T-helper 1 cell treated with Interleukin-12 subunit alpha and Interleukin-12 subunit beta and Interleukin-4 antibody, amounts not matched to agents 30 μg/mL and 1 μg/mL, for 36 hours (primary cell): ENCODE results near the gene SLC22A15.

Source experiments
- H3K27ac Mint-ChIP-seq: one replicate; pipeline ENCODE4 v1.8.0; 2021; ENCODE audit warnings: mild to moderate bottlenecking, mixed read lengths
- H3K27me3 Mint-ChIP-seq: one replicate; pipeline ENCODE4 v1.8.0; 2021; ENCODE audit warnings: low read depth, mixed read lengths
- H3K36me3 Mint-ChIP-seq: one replicate; pipeline ENCODE4 v1.8.0; 2021; ENCODE audit warnings: low read depth, mixed read lengths
- H3K4me1 Mint-ChIP-seq: one replicate; pipeline ENCODE4 v1.8.0; 2021; ENCODE audit warnings: low read depth, mixed read lengths
- H3K4me3 Mint-ChIP-seq: one replicate; pipeline ENCODE4 v1.8.0; 2021; ENCODE audit warnings: mild to moderate bottlenecking, moderate library complexity, mixed read lengths
- H3K9me3 Mint-ChIP-seq: one replicate; pipeline ENCODE4 v1.8.0; 2021; ENCODE audit warnings: mixed read lengths

SLC22A15 gene

GRCh38 chr1:116001739-116002487 is 25.6 kb downstream of the SLC22A15 start:
- peaks cover 38% of the 10 kb centered on the region for H3K9me3 Mint-ChIP-seq
- H3K27me3 Mint-ChIP-seq, result peaks cover 27% of the 10 kb centered on the region
- H3K27ac Mint-ChIP-seq, result no peak overlapping the region
- H3K36me3 Mint-ChIP-seq, result peaks cover 9% of the 10 kb centered on the region
- no peak overlapping the region for H3K4me3 Mint-ChIP-seq
- H3K4me1 Mint-ChIP-seq, result peaks cover 6% of the 10 kb centered on the region

GRCh38 chr1:116002781-116003420 is 26.6 kb downstream of the SLC22A15 start:
- Mint-ChIP-seq H3K36me3 (peaks cover 7% of the 10 kb centered on the region), H3K27me3 (peaks cover 21% of the 10 kb centered on the region), H3K27ac (no peak overlapping the region), H3K4me3 (no peak overlapping the region), H3K4me1 (peaks cover 9% of the 10 kb centered on the region), H3K9me3 (peaks cover 31% of the 10 kb centered on the region)

DNA sequence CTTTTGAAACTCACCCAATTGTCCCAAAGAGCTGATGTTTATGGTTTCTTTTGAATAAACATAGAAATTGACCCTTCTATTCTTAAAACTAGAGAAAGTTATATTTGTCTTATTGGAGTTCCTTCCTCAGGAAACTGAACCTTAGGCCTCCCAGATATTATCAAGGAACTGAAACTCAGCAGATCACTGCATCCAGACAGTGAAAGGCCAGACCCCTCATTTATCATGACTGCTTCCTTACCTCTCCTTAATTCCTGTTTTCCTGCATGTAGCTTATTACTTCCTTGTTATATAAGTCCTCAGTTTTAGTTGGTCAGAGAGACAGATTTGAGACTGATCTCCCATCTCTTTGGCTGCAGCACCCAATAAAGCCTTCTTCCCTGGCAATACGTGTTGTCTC is 27.5 kb downstream of the SLC22A15 start:
- peaks cover under 1% of the 10 kb centered on the region for H3K36me3 Mint-ChIP-seq
- peaks cover 9% of the 10 kb centered on the region for H3K4me1 Mint-ChIP-seq
- no peak overlapping the region for H3K27ac Mint-ChIP-seq
- H3K9me3 Mint-ChIP-seq, result peaks cover 21% of the 10 kb centered on the region
- H3K27me3 Mint-ChIP-seq, result peaks cover 12% of the 10 kb centered on the region
- H3K4me3 Mint-ChIP-seq, result no peak overlapping the region

DNA sequence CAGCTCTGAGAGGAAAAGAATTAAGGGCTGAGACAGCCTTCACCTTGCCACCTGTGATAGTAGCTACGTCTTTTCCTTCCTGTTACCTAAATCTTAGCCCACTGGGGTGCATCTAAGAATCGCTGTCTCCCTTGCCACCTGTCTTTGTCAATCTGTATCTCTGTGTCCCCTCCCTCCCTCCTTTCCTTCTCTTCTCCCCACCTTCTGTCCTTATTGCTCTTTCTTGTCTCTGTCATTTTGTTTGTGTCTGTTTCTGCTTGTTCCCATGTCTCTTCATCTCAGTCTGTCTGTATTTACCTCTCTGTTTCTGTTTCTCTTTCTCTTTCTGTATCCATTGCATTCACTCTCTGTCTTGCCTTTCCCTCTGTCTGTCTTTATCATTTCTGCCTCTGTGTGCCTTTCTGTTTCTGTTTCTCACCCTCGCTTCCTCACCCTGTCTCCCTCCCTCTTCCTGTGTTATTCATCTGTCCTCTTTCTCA is 30.2 kb downstream of the SLC22A15 start:
- peak overlapping the region; percentile 78 for H3K4me3 Mint-ChIP-seq
- peaks cover 9% of the 10 kb centered on the region for H3K4me1 Mint-ChIP-seq
- no peaks in the 10 kb centered on the region for H3K36me3 Mint-ChIP-seq
- H3K27ac Mint-ChIP-seq, result peak overlapping the region; percentile 87
- peaks cover 5% of the 10 kb centered on the region for H3K27me3 Mint-ChIP-seq
- H3K9me3 Mint-ChIP-seq, result peaks cover 3% of the 10 kb centered on the region

GRCh38 chr1:116008656-116009390 is 32.5 kb downstream of the SLC22A15 start:
- peaks cover 9% of the 10 kb centered on the region for H3K4me1 Mint-ChIP-seq
- H3K9me3 Mint-ChIP-seq, result no peaks in the 10 kb centered on the region
- H3K4me3 Mint-ChIP-seq, result no peak overlapping the region
- H3K27ac Mint-ChIP-seq, result no peak overlapping the region
- no peaks in the 10 kb centered on the region for H3K36me3 Mint-ChIP-seq
- H3K27me3 Mint-ChIP-seq, result peaks cover 15% of the 10 kb centered on the region

DNA sequence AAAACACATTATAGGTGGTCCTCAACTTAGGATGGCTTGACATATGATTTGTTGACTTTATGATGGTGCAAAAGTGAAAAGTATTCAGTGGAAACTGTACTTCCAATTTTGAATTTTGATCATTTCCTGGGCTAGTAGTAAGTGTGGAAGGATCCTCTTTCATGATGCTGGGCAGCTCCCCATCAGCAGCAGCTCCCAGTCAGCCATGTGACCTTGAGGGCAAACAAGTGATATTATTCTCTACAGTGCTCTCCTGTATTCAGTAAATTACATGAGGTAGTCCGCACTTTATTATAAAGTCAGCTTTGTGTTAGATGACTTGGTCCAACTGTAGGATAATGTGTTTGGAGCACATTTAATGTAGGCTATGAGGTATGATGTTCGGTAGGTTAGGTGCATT is 36.4 kb downstream of the SLC22A15 start:
- H3K4me3 Mint-ChIP-seq, result no peak overlapping the region
- H3K27ac Mint-ChIP-seq, result no peak overlapping the region
- peaks cover 34% of the 10 kb centered on the region for H3K27me3 Mint-ChIP-seq
- no peaks in the 10 kb centered on the region for H3K9me3 Mint-ChIP-seq
- H3K36me3 Mint-ChIP-seq, result no peaks in the 10 kb centered on the region
- H3K4me1 Mint-ChIP-seq, result no peaks in the 10 kb centered on the region

- no peak overlapping the region for H3K4me3 Mint-ChIP-seq
- no peaks in the 10 kb centered on the region for H3K36me3 Mint-ChIP-seq
- no peaks in the 10 kb centered on the region for H3K4me1 Mint-ChIP-seq
- no peak overlapping the region for H3K27ac Mint-ChIP-seq
- no peaks in the 10 kb centered on the region for H3K9me3 Mint-ChIP-seq
- peaks cover 34% of the 10 kb centered on the region for H3K27me3 Mint-ChIP-seq
Measured at GRCh38 chr1:116015679-116016078, 39.4 kb downstream of the SLC22A15 start.

GRCh38 chr1:116018007-116018406 is 41.7 kb downstream of the SLC22A15 start:
- Mint-ChIP-seq H3K4me3 (no peak overlapping the region), H3K9me3 (no peaks in the 10 kb centered on the region), H3K27me3 (peaks cover 22% of the 10 kb centered on the region), H3K27ac (no peak overlapping the region), H3K4me1 (no peaks in the 10 kb centered on the region), H3K36me3 (no peaks in the 10 kb centered on the region)

GRCh38 chr1:116019653-116020253 is 43.4 kb downstream of the SLC22A15 start:
- no peak overlapping the region for H3K4me3 Mint-ChIP-seq

GRCh38 chr1:116020668-116021272 is 44.5 kb downstream of the SLC22A15 start:
- Mint-ChIP-seq H3K36me3 (no peaks in the 10 kb centered on the region), H3K4me1 (no peaks in the 10 kb centered on the region), H3K27me3 (peaks cover 10% of the 10 kb centered on the region), H3K9me3 (no peaks in the 10 kb centered on the region), H3K27ac (no peak overlapping the region), H3K4me3 (no peak overlapping the region)

More at GRCh38 chr1:116019653-116020253, 43.4 kb downstream of the SLC22A15 start:
- H3K27me3 Mint-ChIP-seq, result peaks cover 15% of the 10 kb centered on the region
- no peak overlapping the region for H3K27ac Mint-ChIP-seq
- H3K36me3 Mint-ChIP-seq, result no peaks in the 10 kb centered on the region
- no peaks in the 10 kb centered on the region for H3K4me1 Mint-ChIP-seq
- H3K9me3 Mint-ChIP-seq, result no peaks in the 10 kb centered on the region

DNA sequence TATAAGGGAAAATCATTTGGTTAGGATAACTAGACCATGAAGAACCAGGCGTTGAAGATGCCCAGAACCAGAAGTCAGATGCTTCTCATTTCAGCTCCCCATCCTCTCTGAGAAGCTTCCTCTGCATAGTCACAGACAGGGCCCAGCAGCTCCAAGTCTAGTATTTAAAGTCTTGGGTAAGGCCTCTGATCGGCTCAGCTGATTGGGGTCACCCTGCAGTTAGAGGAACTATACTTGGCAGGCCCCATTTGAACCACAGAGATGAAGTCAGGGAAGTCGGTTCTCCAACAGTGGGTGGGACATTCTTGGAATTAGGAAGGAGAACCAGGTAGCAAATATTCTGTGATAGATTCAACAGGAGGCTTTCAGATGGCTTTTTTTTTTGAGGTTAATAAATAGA is 48.3 kb downstream of the SLC22A15 start:
- Mint-ChIP-seq H3K36me3 (no peaks in the 10 kb centered on the region), H3K4me3 (no peak overlapping the region), H3K4me1 (no peaks in the 10 kb centered on the region), H3K27me3 (peaks cover 9% of the 10 kb centered on the region), H3K9me3 (no peaks in the 10 kb centered on the region), H3K27ac (no peak overlapping the region)

- Mint-ChIP-seq H3K4me1 (no peaks in the 10 kb centered on the region), H3K9me3 (no peaks in the 10 kb centered on the region), H3K27ac (no peak overlapping the region), H3K27me3 (peaks cover 13% of the 10 kb centered on the region), H3K36me3 (no peaks in the 10 kb centered on the region), H3K4me3 (no peak overlapping the region)
Measured at GRCh38 chr1:116026631-116027030, 50.3 kb downstream of the SLC22A15 start.

GRCh38 chr1:116031302-116031835 is 55.1 kb downstream of the SLC22A15 start:
- Mint-ChIP-seq H3K36me3 (no peaks in the 10 kb centered on the region), H3K27me3 (peaks cover 13% of the 10 kb centered on the region), H3K27ac (no peak overlapping the region), H3K9me3 (no peaks in the 10 kb centered on the region), H3K4me3 (no peak overlapping the region), H3K4me1 (no peaks in the 10 kb centered on the region)

DNA sequence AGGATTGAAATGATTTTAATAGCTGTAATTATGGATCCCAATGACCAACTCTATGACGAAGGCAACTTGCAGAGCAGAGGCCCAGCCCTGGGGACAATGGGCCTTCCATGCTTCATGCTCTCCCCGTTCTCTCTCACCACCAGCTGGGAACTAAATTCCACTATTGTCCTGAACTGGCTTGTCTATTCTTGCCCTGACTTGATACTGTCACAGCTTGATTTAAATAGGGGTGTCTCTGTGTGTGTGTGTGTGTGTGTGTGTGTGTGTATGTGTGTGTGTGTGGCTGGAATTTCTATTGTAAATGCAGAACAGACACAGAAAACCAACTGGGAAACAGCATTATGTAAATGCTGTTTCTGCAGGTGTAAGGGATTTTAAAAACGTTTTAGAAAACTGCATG is 57.0 kb downstream of the SLC22A15 start:
- Mint-ChIP-seq H3K4me3 (no peak overlapping the region), H3K27me3 (peaks cover 7% of the 10 kb centered on the region), H3K27ac (no peak overlapping the region), H3K4me1 (no peaks in the 10 kb centered on the region), H3K36me3 (no peaks in the 10 kb centered on the region), H3K9me3 (no peaks in the 10 kb centered on the region)
